ENCODE measurements around the gene SEMA5B. TPM values are rescaled to one million over a fixed set of nuclear protein-coding genes. Genes with fewer than 3 reads are reported as not detected.
A peak's percentile ranks its signal among the peaks of the same experiment; 100 is the strongest.

The SEMA5B gene
- total RNA-seq, 1 donor from 2014 or later: not detected

DNA sequence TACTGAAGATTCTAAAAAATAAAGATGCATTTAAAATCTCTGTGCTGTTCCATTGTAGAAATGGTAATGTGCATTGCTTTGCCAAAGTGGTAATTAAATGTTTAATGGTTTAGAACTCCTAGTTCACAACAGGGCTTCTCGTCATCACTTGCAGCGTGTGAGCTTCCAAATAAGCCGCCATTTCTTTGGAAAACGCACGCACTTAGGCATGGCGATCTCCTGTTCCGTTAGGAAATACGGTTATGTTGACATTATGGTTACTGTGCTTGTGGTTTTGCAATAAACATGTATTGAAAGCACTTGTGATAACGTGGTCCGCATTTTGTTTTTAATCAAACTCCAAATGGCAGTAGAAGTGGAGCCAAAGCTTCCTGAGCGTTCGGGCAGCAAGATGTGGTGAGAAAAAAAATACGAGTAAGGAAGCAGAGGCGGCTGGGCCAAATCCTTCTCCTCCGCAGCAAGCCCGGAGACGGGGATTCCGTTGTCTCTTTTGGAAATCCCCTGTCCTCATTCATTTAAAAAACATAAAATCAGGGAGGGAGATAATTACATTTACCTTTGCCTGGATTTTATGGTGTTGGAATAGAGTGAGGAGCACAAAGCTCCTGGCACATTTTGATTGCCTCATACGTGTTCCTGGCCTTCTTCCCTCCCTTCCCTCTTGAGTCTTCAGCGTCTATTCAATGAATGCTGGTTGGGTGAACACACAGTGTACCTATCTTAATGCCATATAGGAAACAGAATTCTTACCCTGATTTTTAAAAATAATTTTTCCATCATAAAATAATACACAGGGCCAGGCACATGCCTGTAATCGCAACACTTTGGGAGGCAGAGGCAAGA, 135.2 kb downstream of the SEMA5B start:
- no peak for ATAC-seq

DNA sequence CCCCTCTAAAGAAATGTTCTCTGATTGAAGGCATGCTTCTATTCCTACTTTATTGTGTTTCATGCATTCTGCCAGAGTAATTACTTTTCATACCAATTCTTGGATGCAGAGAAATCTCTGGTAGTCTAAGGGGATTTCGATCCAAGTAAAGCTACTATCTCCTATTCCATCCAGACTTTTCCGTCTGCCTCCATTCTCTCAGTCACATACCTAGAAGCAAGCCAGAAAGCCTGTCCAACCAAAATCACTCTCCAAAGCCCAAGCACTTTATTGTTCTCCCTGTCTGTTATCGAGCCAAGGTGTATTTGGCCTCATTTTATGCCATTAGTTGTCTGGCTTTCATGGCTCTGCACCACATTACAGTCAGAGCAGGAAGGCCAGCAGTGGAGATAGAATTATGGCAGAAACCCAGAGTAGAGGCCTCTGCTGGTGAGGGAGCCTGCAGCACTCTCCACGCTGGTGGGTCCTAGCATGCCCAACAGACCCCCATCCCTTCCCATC, 136.8 kb downstream of the SEMA5B start:
- ATAC-seq: no peak

- ATAC-seq: peak; percentile 89
Observed at GRCh38 chr3:122890077-122890719, 137.4 kb downstream of the SEMA5B start.

GRCh38 chr3:122886946-122887345, 140.6 kb downstream of the SEMA5B start:
- ATAC-seq: no peak

DNA sequence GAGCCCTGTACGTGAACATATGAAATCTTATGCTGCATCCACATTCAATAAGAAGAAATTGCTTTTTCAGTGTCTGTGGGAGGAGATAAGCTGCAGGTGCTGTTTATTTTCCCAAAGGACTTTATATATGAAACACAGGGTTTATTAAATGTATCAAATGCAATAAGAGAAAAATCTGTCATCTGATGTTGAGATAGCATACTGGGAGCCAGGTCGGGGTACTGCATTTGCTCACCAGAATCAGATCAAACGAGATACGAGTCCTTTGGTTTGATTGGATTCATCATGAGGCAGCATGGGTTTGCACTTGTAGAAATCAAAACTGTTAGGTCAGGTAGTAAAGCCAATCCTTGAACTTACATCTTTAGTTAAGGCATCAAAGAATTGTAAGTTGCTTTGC, 141.3 kb downstream of the SEMA5B start:
- ATAC-seq: no peak

DNA sequence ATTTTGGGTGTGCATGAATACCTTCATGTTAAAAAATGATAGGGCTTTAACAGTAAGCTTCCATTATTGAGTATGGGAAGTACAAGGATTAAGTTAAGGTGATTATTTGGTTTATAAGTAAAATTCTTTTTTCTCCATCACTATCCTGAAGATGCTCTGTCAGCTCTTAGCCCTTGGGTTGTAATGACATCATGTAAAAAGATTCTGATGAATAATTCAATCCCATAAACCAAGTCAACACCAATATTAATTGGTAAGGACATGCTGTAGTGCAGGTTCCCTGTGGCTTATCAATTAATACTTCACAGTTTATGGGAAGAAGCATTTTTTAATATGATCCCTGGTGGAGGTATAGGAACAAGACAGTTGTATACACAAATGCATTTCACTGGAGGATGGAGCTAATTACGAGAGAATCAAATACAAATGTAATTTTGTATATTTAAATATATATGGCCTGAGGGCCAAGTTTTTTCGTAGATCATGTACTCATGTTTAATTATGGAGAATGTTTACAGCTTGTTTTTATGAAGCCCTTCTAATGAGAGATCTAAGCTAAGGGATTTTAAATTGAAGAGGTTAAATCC, 145.1 kb downstream of the SEMA5B start:
- ATAC-seq: no peak

DNA sequence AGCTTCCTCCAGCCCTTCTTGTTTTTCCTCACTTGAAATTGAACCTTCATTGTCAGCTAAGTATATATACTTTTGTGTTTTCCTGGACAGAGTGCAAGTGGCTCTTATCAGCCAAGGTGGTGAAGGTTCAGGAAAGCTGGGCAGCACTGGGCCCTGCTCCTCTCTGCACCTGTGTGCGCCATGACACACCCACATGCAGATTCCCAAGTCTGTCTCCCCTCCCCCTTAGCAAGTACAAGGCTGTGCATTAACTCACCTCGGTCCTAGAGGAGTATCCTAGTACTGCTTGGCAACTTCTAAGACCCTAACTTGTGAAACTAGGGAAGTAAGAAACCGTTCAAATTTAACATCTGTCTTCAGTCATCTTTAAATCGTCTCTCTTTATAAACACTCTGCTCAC, 146.9 kb downstream of the SEMA5B start:
- ATAC-seq: no peak

DNA sequence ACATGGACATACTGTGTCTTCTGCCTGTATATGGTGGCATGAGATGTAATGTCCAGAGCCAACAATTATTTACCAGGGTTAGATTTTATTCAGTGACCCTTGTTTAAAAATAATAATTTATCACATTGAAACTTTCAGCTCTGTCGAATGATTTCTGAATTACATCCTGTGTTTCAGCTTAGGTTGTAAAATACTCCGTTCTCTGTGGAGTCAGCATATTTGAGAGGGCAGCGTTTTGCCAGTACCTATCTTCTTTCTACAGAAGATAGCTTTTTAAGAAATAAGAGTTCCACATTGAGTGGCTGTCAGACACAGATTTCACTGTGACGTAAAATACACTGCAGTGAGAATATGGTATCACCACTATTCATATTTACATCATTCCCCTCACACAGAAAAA, 147.4 kb downstream of the SEMA5B start:
- no peak for ATAC-seq

DNA sequence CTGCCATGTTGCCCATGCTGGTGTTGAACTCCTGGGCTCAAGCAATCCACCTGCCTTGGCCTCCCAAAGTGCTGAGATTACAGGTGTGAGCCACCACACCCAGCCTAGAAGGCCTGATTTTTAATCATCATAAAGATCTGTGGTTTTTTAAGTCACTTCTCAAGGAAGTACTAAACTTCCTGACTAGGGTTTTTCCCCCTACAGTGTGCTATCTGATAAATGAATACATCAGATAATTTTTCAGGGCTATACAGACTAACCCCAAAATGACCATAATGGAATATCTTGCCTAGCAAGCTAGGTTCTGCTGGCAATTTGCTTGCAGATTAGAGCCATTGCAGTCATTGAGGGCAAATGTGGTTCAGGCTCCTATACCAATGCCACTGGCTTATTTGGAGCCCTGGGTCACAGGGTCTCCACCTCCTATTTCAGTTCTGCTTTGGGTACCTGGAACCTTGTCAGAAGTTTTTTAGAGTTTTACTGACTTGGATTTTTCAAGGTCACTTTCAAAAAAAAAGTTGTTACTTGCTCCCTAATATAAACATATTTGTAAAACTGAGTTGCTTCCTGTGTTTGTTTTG, 151.9 kb downstream of the SEMA5B start:
- ATAC-seq: no peak

DNA sequence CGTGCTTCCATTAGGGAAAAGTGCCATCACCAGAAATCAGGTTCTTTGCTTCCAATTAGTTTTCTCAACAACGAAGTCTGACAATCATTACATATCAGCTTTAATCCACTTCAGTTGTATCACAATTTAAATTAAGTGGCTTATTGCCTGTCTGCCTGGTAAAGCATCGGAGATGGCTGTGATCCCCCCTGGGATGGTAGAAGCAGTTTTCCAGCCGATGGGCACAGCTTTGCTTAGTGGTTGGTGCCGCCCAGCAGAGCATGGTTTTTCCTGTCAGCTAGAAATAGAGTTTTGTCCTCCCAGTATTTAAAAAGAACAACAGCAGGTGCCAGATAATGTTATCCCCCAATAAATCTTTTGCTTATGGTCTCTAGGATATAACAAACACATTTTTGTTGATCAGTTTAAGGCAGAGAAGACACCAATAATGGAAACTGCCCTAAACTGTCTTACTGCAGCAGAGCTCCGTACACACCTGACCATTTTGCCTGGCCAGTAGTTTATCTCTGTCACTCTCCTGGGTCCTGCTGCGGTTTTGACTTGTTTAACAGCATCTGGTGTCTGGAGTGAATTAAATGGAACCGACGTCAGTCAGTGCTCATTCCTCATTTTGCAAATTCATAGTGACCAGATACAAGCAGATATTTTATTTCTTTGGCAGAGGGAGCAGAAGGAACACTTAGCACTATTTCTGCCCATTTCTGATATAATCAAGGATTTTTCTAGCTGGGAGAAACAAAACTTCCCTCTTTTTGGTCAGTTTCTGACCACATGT, 153.6 kb downstream of the SEMA5B start:
- ATAC-seq: no peak

- no peak for ATAC-seq
Observed at GRCh38 chr3:122868322-122868721, 159.2 kb downstream of the SEMA5B start.

GRCh38 chr3:122864498-122864897, 163.1 kb downstream of the SEMA5B start:
- ATAC-seq: no peak

GRCh38 chr3:122862381-122862780, 165.2 kb downstream of the SEMA5B start:
- no peak for ATAC-seq

Other genes starting within 250 kb of the SEMA5B start
- gene HSPBAP1, start 233.9 kb downstream of the SEMA5B start, total RNA-seq: 3.3 TPM
- 10.3 TPM for gene SLC49A4, start 232.7 kb downstream of the SEMA5B start, total RNA-seq
- 6.7 TPM for gene PDIA5, start 39.3 kb upstream of the SEMA5B start, total RNA-seq
- gene SEC22A, start 174.2 kb upstream of the SEMA5B start, total RNA-seq: 11.6 TPM